ENCODE results near the gene PRR18. TPM values are rescaled to one million over a fixed set of nuclear protein-coding genes. Genes with fewer than 3 reads are reported as not detected.

Gene PRR18
- total and polyA plus RNA-seq, 2 of the 13 experiments (the other 11 are each of a cell fraction or from before 2014, with no cell fraction given), result 0.04 TPM

GRCh38 chr6:166342349-166343149 is 34.4 kb upstream of the PRR18 start, which contains the start of gene SFT2D1 (continued):
- TF ChIP-seq UBTF (CRISPR knock-in tag; IDR thresholded peaks at IDR 0.05) (peak; percentile 95), FOSL1 (CRISPR knock-in tag; IDR thresholded peaks at IDR 0.05; ENCODE audit: borderline replicate concordance) (no peak), NPAS2 (CRISPR knock-in tag; IDR thresholded peaks at IDR 0.05; ENCODE audit: borderline replicate concordance) (no peak), HIC2 (CRISPR knock-in tag; IDR thresholded peaks at IDR 0.05; ENCODE audit: low read depth) (peak; percentile 76), PRMT3 (CRISPR knock-in tag; IDR thresholded peaks at IDR 0.05; ENCODE audit: borderline replicate concordance, low read depth) (no peak), CCDC6 (CRISPR knock-in tag; IDR thresholded peaks at IDR 0.05) (no peak; the same call in none of the 2 replicates), NFE2 (CRISPR knock-in tag; IDR thresholded peaks at IDR 0.05) (no peak), KLF9 (CRISPR knock-in tag; IDR thresholded peaks at IDR 0.05; ENCODE audit: low read depth) (peak; percentile 97), TCF12 (IDR thresholded peaks at IDR 0.05) (no peak), TCF12 (CRISPR knock-in tag; IDR thresholded peaks at IDR 0.05) (peak; percentile 85; the same call in 1 of the 2 replicates), ARHGAP35 (CRISPR knock-in tag; IDR thresholded peaks at IDR 0.05; ENCODE audit: borderline replicate concordance) (peak; percentile 94; the same call in 1 of the 2 replicates), DDIT3 (CRISPR knock-in tag; IDR thresholded peaks at IDR 0.05) (no peak), ZNF512B (CRISPR knock-in tag; IDR thresholded peaks at IDR 0.05; ENCODE audit: borderline replicate concordance) (no peak; the same call in 1 of the 2 replicates), ZFP91 (CRISPR knock-in tag; IDR thresholded peaks at IDR 0.05; ENCODE audit: borderline replicate concordance) (peak; percentile 94), KMT2A (CRISPR knock-in tag; IDR thresholded peaks at IDR 0.05) (peak; percentile 97), FLYWCH1 (CRISPR knock-in tag; IDR thresholded peaks at IDR 0.05) (no peak), NONO (IDR thresholded peaks at IDR 0.05) (no peak), NONO (CRISPR knock-in tag; conservative IDR thresholded peaks at IDR 0.05) (peak; percentile 100)

All from HepG2 (cell line).